CD4-positive, alpha-beta T cell treated with Interleukin-2 at 100 ng/mL for 4 hours (primary cell): ENCODE results near the gene ST6GALNAC3.
"Not testable (repeated sequence)": the region's sequence is repeated elsewhere in the genome, so short reads cannot be mapped to it uniquely, and the experiment has no call there.

Experiments
- DNase-seq: peaks from one replicate; pipeline ENCODE4 v3.0.0-alpha.2; 2020; ENCODE audit warnings: low spot score

ST6GALNAC3 gene

DNA sequence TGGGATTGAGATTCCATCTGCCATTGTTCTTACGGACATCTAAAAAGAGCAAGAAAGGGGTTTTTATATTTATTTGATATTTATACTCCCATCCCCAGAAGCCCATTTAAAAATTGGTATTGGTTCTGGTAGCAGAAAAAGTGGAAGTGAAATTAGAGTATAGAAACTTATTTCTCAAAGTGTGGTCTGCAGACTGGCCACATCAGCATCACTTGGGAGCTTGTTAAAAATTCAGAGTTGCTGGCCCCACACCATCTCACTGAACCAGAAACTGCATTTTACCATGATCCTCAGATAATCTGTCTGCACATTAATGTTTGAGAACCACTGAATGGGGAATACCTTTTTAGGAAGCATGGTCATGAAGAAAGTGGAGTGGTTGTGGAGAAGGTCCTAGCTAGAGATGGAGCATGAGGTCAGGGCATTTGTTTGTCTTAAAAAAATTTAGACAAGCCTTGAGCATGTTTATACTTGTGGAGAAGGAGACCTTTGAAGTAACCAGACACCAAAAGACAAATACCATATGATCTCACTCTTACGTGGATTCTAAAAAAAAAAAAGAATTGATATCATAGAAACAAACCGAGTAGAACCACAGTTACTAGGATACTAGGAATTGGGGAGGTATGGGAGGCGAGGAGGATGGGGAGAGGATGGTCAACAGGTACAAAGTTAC, 116.3 kb downstream of the ST6GALNAC3 start:
- no peak for DNase-seq

DNA sequence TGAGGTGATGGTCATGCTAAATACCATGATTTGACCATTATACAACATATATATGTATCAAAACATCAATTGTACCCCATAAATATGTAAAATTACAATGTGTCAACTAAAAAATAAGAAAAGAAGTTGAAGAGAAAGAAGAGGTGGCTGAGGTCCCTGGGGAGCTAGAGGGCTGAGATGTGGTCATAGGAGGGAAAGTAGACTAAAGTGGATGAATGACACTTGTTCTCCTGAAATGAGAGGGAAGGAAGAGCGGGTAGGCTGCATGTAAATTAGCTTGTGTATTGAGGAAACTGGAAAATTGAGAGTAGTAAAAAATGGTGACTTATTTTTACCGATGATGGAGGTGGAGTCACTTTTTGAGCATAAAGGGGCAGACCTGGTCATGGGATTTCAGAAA, 117.0 kb downstream of the ST6GALNAC3 start:
- DNase-seq, result no peak

DNA sequence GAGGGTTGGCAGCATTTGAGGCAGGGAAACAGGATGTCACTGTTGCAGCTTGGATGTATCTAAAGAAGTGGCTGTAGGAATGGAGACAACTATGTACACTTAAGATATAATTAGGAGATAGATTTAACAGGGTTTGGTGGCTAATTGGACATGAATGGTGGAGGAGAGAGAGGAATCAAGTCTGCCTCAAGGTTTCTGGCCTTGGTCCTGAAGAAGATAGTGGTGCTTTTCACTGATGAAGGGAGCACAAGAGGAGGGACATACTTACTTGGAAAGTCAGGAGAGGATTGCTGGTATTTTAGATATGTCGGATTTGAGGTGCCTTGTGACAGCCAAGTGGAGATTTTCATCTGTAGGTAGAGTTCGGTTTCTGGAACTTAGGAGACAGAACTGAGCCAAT, 123.9 kb downstream of the ST6GALNAC3 start:
- DNase-seq, result no peak

DNA sequence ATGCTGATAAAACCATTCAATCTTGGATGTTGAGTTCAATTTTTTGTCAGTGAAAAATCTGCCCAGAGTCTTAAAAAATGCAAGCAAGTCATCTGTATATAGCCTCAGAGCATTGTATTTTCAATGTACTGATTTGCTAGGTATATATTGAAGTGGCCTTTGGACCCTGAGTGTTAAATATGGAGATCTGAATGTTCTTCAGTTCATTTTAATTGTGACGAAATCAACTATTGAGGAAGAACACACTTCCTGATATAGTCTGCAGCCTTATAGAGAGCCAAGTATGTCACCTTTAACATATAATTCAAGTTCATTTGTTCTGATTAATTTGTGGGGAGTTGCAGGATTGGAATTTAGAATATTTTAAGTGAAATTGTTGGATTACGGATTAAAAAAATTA, 128.1 kb downstream of the ST6GALNAC3 start:
- no peak for DNase-seq

DNA sequence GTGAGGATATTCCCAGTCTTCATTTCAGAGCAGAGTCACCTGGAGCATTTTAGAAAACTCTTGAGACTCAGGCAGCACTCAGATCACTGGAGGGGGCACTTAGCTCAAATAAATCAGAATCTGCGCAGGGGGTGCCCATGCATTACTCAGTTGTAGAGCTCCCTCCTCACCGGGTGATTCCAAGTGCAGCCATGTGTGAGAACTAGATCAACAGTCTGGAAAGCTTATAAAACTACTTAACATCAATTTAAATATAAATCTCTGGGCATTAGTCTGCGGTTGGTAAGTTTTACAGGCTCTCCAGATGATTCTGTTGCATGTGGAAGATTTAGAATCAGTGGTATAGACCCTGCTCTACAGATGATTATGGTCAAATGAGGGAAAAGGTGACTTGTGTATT, 128.6 kb downstream of the ST6GALNAC3 start:
- DNase-seq, result no peak

DNA sequence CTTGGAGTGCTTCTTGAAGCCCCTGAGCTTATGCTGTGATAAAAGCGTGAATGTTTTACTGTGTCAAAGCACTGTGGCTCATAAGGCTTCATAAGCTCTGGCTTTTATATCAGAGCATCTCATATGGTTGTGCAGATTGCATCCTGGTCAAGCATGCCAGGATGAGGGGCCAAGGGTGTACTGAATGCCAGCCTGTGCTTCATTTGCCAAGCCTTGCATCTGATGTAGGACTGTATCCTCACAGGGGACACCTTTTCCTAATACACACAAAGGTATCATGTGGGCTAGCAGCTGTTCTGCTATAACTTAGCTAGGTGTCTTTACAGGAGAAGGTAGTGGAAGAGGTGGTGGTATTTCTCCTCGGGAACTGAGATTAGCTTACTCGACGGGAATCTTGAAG, 134.7 kb downstream of the ST6GALNAC3 start:
- DNase-seq, result no peak

DNA sequence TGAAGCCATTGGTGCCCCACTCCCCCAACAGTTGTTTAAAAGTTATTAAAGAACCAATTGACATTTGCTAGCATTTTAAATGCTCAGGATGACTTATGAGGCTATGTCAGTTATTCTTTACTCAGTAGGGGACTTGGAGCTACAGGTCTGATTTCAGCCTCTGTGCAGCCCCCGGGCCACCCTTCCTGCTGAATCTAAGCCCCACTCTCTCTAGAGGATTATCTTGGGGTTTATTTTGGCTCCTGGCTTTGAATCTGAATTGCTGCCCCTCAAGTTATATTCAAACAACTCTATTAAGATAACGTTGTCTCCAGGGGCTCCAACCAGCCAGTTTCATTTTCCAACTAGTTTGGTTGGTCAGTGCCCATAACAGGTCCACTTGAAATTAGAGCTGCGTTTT, 135.1 kb downstream of the ST6GALNAC3 start:
- no peak for DNase-seq

DNA sequence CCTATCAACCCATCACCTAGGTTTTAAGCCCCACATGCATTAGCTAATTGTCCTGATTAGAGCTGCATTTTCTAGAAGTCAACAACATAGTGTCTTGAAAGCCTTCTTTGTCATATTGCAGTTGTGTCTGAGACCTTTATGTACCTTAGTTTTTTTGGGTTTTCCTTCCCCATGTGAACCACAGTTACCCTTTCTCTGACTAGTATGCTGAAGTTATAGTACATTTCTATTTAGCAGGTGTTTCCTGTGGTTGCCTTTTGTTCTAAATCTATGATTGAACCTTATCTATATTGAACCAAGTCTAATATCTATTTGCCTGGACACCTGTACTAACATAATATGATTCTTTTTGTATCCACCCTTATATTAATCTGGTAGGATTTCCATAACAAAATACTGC, 135.6 kb downstream of the ST6GALNAC3 start:
- DNase-seq, result no peak

DNA sequence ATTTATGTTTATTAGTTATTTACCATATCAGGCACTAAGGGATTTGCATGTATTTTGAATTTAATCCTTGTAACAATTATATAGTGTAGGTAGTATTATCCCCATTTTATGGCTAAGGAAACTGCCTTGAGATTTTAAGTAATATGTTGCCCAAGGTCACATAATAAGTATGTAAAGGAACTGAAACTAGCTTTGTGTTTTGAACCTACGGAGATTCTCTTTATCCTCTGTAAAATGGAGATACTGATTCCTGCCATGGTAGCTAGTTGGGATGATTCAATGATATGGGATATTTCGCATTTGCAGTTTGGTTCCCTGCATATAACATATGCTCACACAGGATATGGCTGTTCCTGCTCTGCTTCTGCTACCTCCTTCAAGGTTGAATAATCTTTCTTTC, 144.3 kb downstream of the ST6GALNAC3 start:
- DNase-seq, result no peak

DNA sequence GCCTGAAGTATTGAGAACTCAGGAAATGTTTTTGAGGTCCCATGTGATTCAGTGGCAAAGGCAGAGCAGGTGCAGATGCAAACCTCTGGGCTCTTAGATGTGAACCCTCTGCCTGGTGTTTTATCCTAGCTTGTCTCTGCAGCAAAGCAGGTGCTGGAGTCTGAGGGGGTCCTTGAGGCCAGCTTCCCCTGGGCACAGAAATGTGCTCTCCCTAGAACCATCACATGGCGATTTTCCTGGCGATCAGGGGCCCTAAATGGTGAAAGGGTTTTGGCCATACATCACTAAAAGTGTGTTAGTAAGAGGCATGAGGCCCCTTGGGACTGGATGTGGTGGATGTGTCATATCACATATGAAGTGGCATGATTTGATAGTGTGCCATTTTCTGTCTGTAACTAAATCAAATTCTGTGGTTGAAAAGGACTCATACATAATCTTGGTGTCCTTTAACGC, 144.8 kb downstream of the ST6GALNAC3 start:
- no peak for DNase-seq

DNA sequence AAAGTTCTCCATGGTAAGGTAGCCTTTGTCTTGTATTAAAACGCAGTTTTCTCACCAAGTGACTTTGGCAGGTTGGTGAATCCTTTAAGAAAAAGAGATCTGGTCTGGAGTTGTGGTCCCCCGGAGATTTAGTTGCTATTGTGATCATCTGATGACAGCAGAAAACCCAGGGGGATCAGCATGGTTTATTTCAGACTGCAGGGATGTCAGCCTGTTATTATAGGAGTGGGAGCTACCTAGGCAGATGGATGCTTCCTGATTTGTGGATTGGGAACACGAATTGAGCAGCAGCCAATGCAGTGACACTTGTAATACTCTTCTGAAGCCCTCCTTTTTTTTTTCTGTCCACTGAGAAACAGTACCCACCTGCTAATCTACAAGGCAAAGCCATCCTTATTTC, 150.2 kb downstream of the ST6GALNAC3 start:
- DNase-seq, result no peak

DNA sequence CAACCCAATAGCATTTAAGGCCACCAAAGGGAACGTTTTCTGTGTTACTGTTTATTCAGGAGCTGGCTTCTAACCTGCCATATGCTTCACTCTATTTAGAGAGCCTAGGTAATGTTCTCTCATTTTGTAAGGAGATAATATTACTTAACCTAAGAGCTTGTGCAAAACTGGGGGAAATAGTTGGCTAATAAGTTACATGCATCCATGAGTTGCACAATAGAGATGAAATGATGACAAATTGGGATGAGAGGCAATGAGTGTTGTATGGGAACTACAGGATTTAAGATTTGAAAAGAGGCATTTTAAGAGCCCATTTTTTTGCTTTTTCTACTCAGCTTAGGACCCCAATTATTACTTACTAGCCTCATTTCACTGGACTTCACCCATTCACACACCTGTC, 151.0 kb downstream of the ST6GALNAC3 start:
- DNase-seq, result no peak

DNA sequence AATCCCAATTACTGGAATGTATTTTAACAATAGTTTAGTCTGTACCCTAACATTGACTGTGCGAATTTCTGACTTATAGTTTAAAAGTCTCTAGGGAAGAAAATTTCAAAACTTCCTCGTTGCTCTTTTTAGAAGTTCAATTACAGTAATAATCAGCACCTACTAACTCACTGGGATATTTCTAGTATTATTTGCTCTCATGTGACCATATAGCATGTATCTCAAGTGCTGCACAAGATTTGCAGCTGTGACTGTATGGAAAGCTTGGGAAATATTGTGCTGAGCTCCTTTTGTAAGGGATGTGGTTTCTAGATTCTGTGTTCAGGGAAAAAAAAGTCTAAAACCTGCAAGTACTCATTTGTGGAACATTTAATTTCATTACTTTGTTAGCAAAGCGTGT, 153.1 kb downstream of the ST6GALNAC3 start:
- DNase-seq, result no peak

DNA sequence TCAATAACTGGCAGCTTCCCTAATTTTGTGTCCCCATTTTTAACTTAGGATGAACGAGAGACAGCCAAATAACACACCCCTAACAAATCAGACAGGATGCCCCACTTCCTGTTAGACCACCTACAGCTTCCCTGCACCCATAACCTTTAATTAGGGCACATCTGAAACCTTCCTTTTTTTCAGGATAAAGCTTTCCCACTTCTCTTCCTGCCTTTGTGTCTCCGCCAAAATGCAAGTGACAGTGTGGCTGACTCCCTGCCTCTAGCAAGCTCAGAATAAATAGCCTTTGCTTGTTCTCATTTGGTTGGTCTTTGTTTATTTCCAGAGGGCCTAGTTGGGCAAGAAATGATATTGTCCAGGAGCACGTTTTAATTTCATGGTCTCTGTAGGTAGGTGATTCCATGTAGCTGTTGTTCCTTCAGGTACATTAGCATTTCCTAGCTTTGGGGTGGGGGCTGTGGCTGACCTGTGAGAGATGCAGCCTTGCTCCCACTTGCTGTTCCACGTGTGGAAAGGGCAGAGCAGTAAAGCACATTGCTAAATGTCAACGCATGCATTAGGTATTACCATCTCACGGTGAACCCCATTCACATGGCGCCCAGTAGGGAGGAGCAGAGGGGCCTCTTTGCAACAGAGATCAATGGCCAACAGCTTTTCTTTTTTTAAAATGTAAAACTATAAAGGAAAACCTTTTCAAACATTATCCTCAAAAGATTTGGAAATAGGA, 154.9 kb downstream of the ST6GALNAC3 start:
- DNase-seq, result no peak

DNA sequence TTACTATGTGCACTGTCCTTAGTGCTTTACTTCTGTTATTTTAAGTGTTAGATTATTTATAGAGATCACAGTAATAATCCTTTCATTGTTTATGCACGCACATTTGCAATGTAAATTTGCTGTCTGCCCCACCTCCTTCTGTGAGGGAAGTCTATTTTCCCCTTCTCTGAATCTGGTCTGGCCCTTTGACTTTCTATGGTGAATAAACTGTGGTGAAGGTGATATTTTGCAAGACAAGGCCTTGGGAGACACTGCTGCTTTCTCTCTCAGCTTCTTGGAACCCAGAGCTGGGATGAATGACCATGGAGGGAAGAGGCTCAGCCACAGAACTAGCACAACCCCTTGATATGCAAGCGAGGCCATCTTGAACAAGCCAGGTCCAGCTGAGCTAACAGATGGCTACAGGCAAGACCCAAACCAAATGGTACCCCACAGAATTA, 156.3 kb downstream of the ST6GALNAC3 start:
- no peak for DNase-seq

DNA sequence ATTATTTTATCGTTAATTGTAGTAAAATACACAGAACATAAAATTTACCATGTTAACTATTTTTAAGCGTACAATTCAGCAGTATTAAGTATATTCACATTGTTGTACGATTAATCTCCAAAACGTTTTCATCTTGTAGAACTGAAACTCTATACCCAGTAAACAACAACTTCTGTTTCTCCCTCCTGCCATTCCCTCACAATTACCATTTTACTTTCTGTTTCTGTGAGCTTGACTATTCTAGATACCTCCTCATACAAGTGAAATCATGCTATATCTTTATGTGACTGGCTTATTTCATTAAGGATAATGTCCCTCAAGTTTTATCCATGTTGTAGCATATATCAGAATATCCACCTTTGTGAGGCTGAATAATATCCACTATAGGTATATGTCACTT, 156.8 kb downstream of the ST6GALNAC3 start:
- DNase-seq, result no peak

DNA sequence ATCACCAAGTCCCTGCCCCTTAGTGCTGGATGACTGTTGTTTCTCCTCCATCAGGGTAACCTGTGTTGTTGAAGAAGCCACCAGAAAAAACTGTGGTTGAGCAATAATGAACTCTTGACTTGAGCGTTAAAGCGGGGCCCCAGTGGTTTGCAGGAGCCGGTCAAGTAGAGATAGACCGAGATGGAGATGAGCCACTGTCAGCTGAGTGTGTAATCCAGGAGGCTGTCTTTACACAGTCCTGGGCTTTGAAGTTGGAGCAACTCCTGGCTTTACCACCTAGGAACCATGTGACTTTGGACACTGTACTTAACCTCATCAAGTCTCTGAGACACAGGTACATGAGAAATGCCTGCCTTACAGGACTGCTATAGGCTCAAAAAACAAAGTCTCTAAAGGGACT, 158.1 kb downstream of the ST6GALNAC3 start:
- DNase-seq, result no peak

DNA sequence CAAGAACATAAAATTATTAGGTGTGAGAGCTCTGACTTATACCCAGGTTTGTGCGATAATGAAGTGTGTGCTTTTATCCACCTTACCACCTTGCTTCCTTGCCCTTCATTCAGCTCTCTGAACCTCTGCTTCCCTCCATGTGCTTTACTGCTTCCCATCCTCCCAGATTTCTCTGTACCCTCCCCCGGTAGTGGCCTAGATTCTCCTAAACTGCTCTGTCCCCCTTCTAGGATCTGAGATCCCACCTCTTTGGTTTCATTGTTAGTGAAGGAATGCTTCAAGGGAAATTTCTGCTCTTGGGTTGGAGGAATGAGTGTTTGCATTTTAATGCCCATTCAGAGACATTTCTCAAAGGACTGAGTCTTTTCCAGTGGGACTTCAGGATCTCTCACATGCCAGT, 159.5 kb downstream of the ST6GALNAC3 start:
- DNase-seq, result no peak

DNA sequence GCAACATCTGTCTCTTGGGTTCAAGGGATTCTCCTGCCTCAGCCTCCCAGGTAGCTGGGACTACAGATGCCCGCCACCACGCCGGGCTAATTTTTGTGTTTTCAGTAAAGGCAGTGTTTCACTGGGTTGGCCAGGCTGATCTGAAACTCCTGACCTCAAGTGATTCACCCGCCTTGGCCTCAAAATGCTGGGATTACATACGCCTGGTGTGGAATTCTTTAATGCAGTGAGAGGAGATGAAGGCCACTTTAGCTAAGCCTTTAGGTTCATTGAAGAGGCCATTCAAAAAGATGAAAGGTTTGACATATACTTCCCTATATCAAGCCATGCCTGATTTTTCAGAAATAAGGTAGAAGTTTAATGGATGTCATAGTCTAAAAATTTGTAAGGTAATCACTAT, 162.7 kb downstream of the ST6GALNAC3 start:
- DNase-seq, result no peak

DNA sequence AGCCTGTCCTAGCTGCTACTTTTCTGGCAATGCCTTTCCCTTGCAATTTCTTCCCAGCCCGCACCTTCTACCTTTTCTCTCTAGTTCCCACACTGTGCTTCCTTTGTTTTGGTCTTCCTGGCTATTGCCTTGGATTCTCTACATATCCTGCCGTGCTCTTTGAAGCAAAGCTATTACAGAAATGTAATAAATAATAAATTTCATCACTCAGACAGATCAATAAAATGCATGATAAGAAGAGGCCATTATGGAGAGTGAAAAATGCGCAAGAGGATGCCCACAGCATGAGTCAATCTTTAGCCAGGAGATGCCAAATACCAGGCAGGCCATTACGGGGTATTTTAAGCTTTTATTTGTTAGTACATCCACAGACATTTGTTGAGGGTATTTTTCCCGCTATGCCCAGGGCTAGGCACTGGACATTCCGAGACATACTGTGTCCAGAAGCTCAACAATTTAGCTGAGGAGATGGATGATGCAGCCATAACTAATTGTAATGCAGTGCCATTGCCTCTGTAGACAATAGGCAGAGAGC, 163.6 kb downstream of the ST6GALNAC3 start:
- DNase-seq, result no peak

DNA sequence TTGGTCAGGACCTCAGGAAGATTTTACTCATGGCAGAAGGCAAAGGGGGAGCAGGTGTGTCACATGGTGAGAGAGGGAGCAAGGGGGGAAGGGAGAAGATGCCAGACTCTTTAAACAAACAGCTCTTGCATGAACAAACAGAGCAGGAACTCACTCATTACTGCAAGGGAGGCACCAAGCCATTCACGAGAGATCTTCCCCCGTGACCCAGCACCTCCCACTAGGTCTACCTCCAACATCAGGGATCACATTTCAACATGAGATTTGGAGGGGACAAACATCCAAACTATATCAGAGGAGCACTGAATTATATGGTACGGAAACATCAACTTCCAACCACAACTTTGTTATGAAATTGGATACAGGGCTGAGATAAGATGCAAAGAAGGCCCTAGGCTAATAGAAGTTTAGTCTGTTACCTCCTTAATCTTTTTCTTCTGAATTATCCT, 164.9 kb downstream of the ST6GALNAC3 start:
- DNase-seq, result no peak

DNA sequence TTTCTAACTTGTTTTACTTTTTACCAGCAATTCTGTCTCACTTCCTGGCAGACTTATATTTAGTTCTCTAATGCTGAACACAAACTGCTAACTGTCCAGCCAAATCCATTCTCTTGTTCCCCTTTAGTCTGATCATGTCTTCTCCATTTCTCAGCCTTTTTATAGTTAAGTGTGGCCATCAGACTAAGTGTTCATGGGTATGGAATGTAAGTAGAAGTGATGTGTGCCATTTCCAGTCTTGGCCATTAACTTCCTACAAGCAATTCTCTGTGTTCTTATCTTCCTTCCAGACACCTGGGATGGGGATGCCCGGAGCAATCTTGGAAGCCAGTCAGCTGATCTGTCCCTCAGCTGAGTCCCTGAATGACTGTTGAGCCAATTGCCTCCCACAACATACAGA, 165.8 kb downstream of the ST6GALNAC3 start:
- no peak for DNase-seq

DNA sequence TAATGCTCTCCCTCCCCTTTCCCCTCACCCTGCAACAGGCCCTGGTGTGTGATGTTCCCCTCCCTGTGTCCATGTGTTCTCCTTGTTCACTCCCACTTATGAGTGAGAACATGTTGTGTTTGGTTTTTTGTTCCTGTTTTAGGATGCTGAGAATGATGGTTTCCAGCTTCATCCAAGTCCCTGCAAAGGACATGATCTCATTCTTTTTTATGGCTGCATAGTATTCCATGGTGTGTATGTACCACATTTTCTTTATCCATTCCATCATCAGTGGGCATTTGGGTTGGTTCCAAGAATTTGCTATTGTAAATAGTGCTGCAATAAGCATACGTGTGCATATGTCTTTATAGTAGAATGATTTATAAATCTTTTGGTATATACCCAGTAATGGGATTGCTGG, 168.0 kb downstream of the ST6GALNAC3 start:
- not testable (repeated sequence) for DNase-seq
